Measurements from ENCODE around the gene BHLHE41.

The BHLHE41 gene

DNA sequence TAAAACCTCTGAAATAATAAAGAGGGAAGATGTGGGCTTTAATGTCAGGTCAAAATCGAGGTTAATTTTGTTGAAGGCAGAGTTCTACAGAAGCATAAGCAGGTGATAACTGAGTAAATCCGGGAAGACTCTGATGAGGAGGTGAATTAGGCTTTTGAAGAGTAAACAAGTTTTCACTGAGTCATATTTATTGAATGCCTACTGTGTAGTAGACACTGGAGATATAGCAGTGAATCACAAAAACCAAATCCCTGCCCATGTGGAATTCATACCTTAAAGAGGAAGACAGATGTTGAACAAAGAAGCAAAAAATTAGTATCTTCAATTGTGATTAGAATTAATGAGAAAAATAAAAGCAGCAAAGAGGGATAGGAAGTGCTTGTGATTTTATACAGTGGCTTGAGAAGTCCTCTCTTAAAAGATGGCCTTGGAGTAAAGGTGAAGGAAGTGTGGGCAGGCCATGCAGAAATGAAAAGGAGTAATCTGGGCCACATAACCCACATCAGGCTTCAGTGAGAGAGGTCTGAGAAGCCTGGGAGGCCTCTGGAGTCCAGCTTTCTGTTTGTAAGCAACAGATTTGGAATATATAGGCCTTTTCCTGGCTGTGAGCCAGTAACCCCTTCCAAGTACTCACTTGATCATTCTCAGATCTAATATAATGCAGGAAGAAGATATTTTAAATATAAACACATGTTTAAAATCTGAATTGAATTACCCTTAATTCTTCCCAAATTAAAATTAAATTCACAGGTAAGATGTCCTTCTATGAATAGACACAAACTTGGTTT is 46.7 kb downstream of the BHLHE41 start:
- no peak for DNase-seq (ENCODE audit: low read depth)

Data from fibroblast of gingiva (primary cell).